GM19193 (cell line): Measurements from ENCODE around the gene ZMYND11.

Experiments
- POLR2A ChIP-seq: IDR thresholded peaks from 4 replicates; pipeline ENCODE4 v1.6.1; 2011; ENCODE audit not compliant: insufficient read depth, insufficient read length; ENCODE audit errors: extremely low read depth

Gene ZMYND11

GRCh38 chr10:241966-242643 lies 106.8 kb downstream of the ZMYND11 start:
- no peak for TF ChIP-seq POLR2A

GRCh38 chr10:244227-244626 lies 109.0 kb downstream of the ZMYND11 start:
- no peak for TF ChIP-seq POLR2A

GRCh38 chr10:246431-246830 lies 111.2 kb downstream of the ZMYND11 start:
- TF ChIP-seq POLR2A, result no peak

- TF ChIP-seq POLR2A, result no peak
Measured at GRCh38 chr10:247480-247879, 112.2 kb downstream of the ZMYND11 start.

GRCh38 chr10:248307-248706 lies 113.1 kb downstream of the ZMYND11 start:
- TF ChIP-seq POLR2A, result no peak

- no peak for TF ChIP-seq POLR2A
Measured at GRCh38 chr10:251982-252582, 116.8 kb downstream of the ZMYND11 start.

- no peak for TF ChIP-seq POLR2A
Measured at GRCh38 chr10:260819-261429, 125.7 kb downstream of the ZMYND11 start.

- no peak for TF ChIP-seq POLR2A
Measured at GRCh38 chr10:266974-267425, 131.7 kb downstream of the ZMYND11 start.

GRCh38 chr10:267705-268104 lies 132.4 kb downstream of the ZMYND11 start:
- no peak for TF ChIP-seq POLR2A

- no peak for TF ChIP-seq POLR2A
Measured at GRCh38 chr10:269440-270074, 134.3 kb downstream of the ZMYND11 start.

GRCh38 chr10:271201-271600 lies 135.9 kb downstream of the ZMYND11 start:
- no peak for TF ChIP-seq POLR2A

GRCh38 chr10:271722-272121 lies 136.5 kb downstream of the ZMYND11 start:
- no peak for TF ChIP-seq POLR2A

GRCh38 chr10:273088-273487 lies 137.8 kb downstream of the ZMYND11 start:
- TF ChIP-seq POLR2A, result no peak

- TF ChIP-seq POLR2A, result no peak
Measured at GRCh38 chr10:274866-275265, 139.6 kb downstream of the ZMYND11 start.

GRCh38 chr10:275680-276079 lies 140.4 kb downstream of the ZMYND11 start:
- no peak for TF ChIP-seq POLR2A
